ENCODE data around the gene DYNLT1. TPM values are rescaled to one million over a fixed set of nuclear protein-coding genes. Genes with fewer than 3 reads are reported as not detected.
"Not testable (repeated sequence)": the region's sequence is repeated elsewhere in the genome, so short reads cannot be mapped to it uniquely, and the experiment has no call there.

DYNLT1 gene
- total RNA-seq, 1 experiment from 2014 or later, result 58.7 TPM

GRCh38 chr6:158642097-158642601 lies 2.4 kb downstream of the DYNLT1 start:
- peak; percentile 70 for DNase-seq (ENCODE audit: low spot score)

GRCh38 chr6:158640519-158640918 lies 4.0 kb downstream of the DYNLT1 start:
- DNase-seq (ENCODE audit: low spot score), result no peak

- DNase-seq (ENCODE audit: low spot score), result no peak
These were observed 5.5 kb downstream of the DYNLT1 start for GRCh38 chr6:158639056-158639455.

- no peak for DNase-seq (ENCODE audit: low spot score)
These were observed 6.2 kb downstream of the DYNLT1 start for GRCh38 chr6:158638324-158638854.

GRCh38 chr6:158636778-158637177 lies 7.8 kb downstream of the DYNLT1 start:
- DNase-seq (ENCODE audit: low spot score), result no peak

- no peak for DNase-seq (ENCODE audit: low spot score)
These were observed 9.0 kb downstream of the DYNLT1 start for GRCh38 chr6:158635427-158636073.

- DNase-seq (ENCODE audit: low spot score), result no peak
These were observed 9.7 kb downstream of the DYNLT1 start for GRCh38 chr6:158634695-158635426.

GRCh38 chr6:158633127-158633526 lies 11.4 kb downstream of the DYNLT1 start:
- no peak for DNase-seq (ENCODE audit: low spot score)

- DNase-seq (ENCODE audit: low spot score), result not testable (repeated sequence)
These were observed 11.9 kb downstream of the DYNLT1 start for GRCh38 chr6:158632538-158633119.

- DNase-seq (ENCODE audit: low spot score), result peak; percentile 55
These were observed 12.6 kb downstream of the DYNLT1 start for GRCh38 chr6:158631678-158632537.

GRCh38 chr6:158630938-158631616 lies 13.5 kb downstream of the DYNLT1 start:
- DNase-seq (ENCODE audit: low spot score), result no peak

- no peak for DNase-seq (ENCODE audit: low spot score)
These were observed 14.9 kb downstream of the DYNLT1 start for GRCh38 chr6:158629367-158630221.

- no peak for DNase-seq (ENCODE audit: low spot score)
These were observed 16.0 kb downstream of the DYNLT1 start for GRCh38 chr6:158628542-158628941.

- no peak for DNase-seq (ENCODE audit: low spot score)
These were observed 16.7 kb downstream of the DYNLT1 start for GRCh38 chr6:158627940-158628211.

- no peak for DNase-seq (ENCODE audit: low spot score)
These were observed 17.2 kb downstream of the DYNLT1 start for GRCh38 chr6:158627168-158627939.

GRCh38 chr6:158626360-158627167 lies 18.0 kb downstream of the DYNLT1 start:
- no peak for DNase-seq (ENCODE audit: low spot score)

GRCh38 chr6:158625881-158626305 lies 18.6 kb downstream of the DYNLT1 start:
- DNase-seq (ENCODE audit: low spot score), result no peak

Measured in H4 (cell line).